HG03565 (cell line): Measurements from ENCODE around the gene TRABD2A.

Source experiments
- ATAC-seq: cut with Tn5 transposase; IDR thresholded peaks from one replicate; pipeline ENCODE4 v1.9.1; 2021; ENCODE audit warnings: mild to moderate bottlenecking, moderate library complexity; ENCODE audit not compliant: unreplicated experiment

Gene TRABD2A

GRCh38 chr2:84827978-84828575 is 52.8 kb downstream of the TRABD2A start:
- no peak for ATAC-seq

GRCh38 chr2:84823788-84824187 is 57.1 kb downstream of the TRABD2A start:
- no peak for ATAC-seq

- no peak for ATAC-seq
Measured at GRCh38 chr2:84823229-84823628, 57.7 kb downstream of the TRABD2A start.

GRCh38 chr2:84821806-84822205 is 59.1 kb downstream of the TRABD2A start:
- ATAC-seq = no peak

GRCh38 chr2:84817239-84817655 is 63.6 kb downstream of the TRABD2A start:
- ATAC-seq = peak; percentile 96

GRCh38 chr2:84816426-84817026 is 64.4 kb downstream of the TRABD2A start:
- peak; percentile 41 for ATAC-seq

- ATAC-seq = no peak
Measured at GRCh38 chr2:84815146-84815545, 65.7 kb downstream of the TRABD2A start.

GRCh38 chr2:84811839-84812431 is 68.9 kb downstream of the TRABD2A start:
- no peak for ATAC-seq

- no peak for ATAC-seq
Measured at GRCh38 chr2:84808279-84808678, 72.6 kb downstream of the TRABD2A start.

- ATAC-seq = no peak
Measured at GRCh38 chr2:84807063-84807485, 73.8 kb downstream of the TRABD2A start.

- ATAC-seq = no peak
Measured at GRCh38 chr2:84805250-84805958, 75.5 kb downstream of the TRABD2A start.

- no peak for ATAC-seq
Measured at GRCh38 chr2:84801811-84802210, 79.1 kb downstream of the TRABD2A start.

GRCh38 chr2:84800194-84800805 is 80.6 kb downstream of the TRABD2A start:
- ATAC-seq = peak; percentile 87

GRCh38 chr2:84799772-84800171 is 81.1 kb downstream of the TRABD2A start:
- ATAC-seq = peak; percentile 10

GRCh38 chr2:84797271-84797670 is 83.6 kb downstream of the TRABD2A start:
- ATAC-seq = no peak

- ATAC-seq = no peak
Measured at GRCh38 chr2:84796798-84797197, 84.1 kb downstream of the TRABD2A start.

GRCh38 chr2:84793641-84794040 is 87.2 kb downstream of the TRABD2A start:
- no peak for ATAC-seq

GRCh38 chr2:84792856-84793522 is 87.9 kb downstream of the TRABD2A start:
- ATAC-seq = no peak

- no peak for ATAC-seq
Measured at GRCh38 chr2:84788498-84788897, 92.4 kb downstream of the TRABD2A start.

GRCh38 chr2:84788027-84788426 is 92.9 kb downstream of the TRABD2A start:
- no peak for ATAC-seq

GRCh38 chr2:84786601-84787000 is 94.3 kb downstream of the TRABD2A start:
- ATAC-seq = no peak
